ENCODE data around the gene ATF3.

ATF3 gene

DNA sequence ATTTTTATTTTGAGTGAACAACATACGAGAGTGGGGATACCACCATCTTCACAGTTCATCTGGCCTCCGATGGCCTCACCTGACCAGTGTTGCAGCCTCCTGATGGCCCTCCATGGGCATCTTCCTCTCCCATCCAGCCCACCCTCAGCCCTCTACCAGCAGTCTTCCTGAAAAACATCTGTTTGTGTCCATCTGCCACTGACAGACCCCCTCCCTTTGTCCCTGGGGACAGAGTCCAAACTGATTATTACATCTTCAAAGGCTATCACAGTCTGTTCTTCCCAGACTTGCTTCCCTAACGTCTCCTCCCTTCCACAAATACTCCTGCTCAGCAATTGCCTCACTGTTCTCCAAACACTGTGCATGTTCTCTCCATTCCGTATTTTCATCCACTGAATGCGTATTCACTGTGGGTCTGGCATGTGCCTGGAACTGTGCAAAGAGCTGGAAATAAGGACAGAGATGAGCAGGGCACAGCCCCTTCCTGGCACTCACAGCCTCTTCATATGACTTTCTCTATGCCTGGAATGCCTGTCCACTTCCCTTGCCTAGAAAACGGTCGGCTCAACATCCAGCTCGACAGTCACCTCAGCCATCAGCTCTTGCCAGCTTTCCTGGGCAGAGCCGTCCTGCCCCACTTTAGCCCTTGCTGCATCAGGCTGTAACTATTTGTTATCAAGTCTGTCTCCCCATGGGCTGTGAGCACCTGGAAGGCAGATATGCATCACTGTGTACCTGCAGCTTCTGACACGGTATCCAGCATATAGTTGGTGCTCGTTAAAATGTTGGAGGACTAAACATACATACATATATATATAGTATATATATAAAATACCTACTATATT, 8.3 kb upstream of the ATF3 start:
- Histone ChIP-seq H3K4me1 (ENCODE audit: control insufficient read depth, insufficient read depth, low read length) (peaks cover 13% of the 10 kb centered on the region), H3K36me3 (ENCODE audit: control insufficient read depth, insufficient read depth, low read length) (no peaks in the 10 kb centered on the region), H3K27ac (ENCODE audit: low read depth, low read length) (no peak overlapping the region), H3K9ac (ENCODE audit: low read depth, low read length) (no peak overlapping the region), H3K27me3 (ENCODE audit: control insufficient read depth, insufficient read depth, low read length) (peaks cover 30% of the 10 kb centered on the region), H3K9me3 (ENCODE audit: control insufficient read depth, insufficient read depth, low read length) (no peaks in the 10 kb centered on the region), H3K4me3 (ENCODE audit: low read depth, low read length) (no peak overlapping the region)

DNA sequence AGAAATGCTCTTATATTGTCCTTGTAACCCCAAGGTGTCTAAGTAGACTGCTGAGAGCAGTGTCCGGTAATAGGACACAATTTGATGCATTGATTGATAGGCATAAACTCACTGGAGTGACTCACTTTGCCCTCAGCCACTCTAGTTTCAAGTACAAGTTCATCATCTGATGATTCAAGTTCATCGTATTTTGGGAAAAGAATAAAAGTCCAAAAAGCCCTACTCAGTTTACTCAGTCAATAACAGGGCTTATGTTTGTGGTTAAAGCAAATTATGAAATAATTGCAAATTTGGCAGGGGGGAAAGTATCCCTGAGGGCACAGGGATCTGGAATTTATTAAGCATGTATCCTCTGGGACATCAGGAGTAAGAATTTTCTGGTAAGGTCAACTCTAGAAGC, 7.6 kb upstream of the ATF3 start:
- H3K27ac ChIP-seq (ENCODE audit: low read depth, low read length): no peak overlapping the region
- H3K27me3 ChIP-seq (ENCODE audit: control insufficient read depth, insufficient read depth, low read length): peaks cover 37% of the 10 kb centered on the region
- no peak overlapping the region for H3K4me3 ChIP-seq (ENCODE audit: low read depth, low read length)
- no peaks in the 10 kb centered on the region for H3K9me3 ChIP-seq (ENCODE audit: control insufficient read depth, insufficient read depth, low read length)
- no peaks in the 10 kb centered on the region for H3K36me3 ChIP-seq (ENCODE audit: control insufficient read depth, insufficient read depth, low read length)
- no peak overlapping the region for H3K9ac ChIP-seq (ENCODE audit: low read depth, low read length)
- peaks cover 20% of the 10 kb centered on the region for H3K4me1 ChIP-seq (ENCODE audit: control insufficient read depth, insufficient read depth, low read length)

- H3K9ac ChIP-seq (ENCODE audit: low read depth, low read length): no peak overlapping the region
- H3K9me3 ChIP-seq (ENCODE audit: control insufficient read depth, insufficient read depth, low read length): no peaks in the 10 kb centered on the region
- peaks cover 42% of the 10 kb centered on the region for H3K27me3 ChIP-seq (ENCODE audit: control insufficient read depth, insufficient read depth, low read length)
- no peak overlapping the region for H3K27ac ChIP-seq (ENCODE audit: low read depth, low read length)
- no peaks in the 10 kb centered on the region for H3K36me3 ChIP-seq (ENCODE audit: control insufficient read depth, insufficient read depth, low read length)
- no peak overlapping the region for H3K4me3 ChIP-seq (ENCODE audit: low read depth, low read length)
- peaks cover 20% of the 10 kb centered on the region for H3K4me1 ChIP-seq (ENCODE audit: control insufficient read depth, insufficient read depth, low read length)
Measured at GRCh38 chr1:212601524-212601923, 7.0 kb upstream of the ATF3 start.

DNA sequence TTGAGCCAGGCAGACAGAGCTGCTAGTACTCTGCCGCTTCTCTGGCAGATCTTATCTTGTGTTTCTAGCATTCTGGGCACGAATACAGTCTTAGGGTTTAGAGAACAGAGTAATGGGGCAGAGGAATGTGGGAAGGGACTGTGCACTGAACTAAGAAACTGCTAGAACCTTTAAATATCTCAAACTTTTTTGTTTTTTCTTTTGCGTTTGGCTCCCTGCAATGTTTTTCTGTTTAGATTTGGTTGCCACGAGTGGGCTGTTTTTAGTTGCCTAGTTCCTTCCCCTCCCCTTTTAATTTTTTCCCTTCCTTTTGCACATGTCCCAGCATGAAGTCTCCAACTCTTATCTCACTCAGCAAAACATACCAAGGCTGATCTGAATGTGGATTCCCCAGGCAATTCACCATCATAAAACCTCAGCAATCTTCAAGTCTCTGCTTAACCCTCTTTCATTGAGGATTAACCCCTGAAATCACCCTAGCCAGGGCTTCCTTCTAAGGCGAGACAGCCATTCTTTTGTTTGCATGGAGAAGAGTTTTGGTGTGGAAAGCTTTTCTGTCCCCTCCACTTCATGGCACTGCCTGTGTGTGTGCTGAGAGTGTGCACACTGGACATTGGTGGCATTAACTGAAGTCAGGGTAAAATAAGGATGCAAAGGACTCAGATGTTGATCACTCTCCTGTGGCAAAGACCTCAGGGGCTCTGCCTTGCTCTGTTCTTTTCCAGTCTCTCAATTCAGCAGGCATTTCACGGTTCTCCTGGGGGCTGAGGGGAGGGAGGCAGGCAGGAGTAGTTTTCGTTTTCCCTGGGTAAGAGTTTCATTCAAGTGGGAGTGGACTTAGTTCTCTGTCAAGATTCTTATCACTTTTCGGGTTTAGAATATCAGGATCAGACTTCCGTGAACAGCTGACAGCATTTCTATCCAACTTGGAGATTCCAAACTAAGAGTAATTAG, 2.8 kb upstream of the ATF3 start:
- Histone ChIP-seq H3K9ac (ENCODE audit: low read depth, low read length) (no peak overlapping the region), H3K4me1 (ENCODE audit: control insufficient read depth, insufficient read depth, low read length) (peaks cover 26% of the 10 kb centered on the region), H3K27me3 (ENCODE audit: control insufficient read depth, insufficient read depth, low read length) (peaks cover 69% of the 10 kb centered on the region), H3K4me3 (ENCODE audit: low read depth, low read length) (peak overlapping the region; percentile 71), H3K27ac (ENCODE audit: low read depth, low read length) (peak overlapping the region; percentile 73), H3K36me3 (ENCODE audit: control insufficient read depth, insufficient read depth, low read length) (no peaks in the 10 kb centered on the region), H3K9me3 (ENCODE audit: control insufficient read depth, insufficient read depth, low read length) (no peaks in the 10 kb centered on the region)

DNA sequence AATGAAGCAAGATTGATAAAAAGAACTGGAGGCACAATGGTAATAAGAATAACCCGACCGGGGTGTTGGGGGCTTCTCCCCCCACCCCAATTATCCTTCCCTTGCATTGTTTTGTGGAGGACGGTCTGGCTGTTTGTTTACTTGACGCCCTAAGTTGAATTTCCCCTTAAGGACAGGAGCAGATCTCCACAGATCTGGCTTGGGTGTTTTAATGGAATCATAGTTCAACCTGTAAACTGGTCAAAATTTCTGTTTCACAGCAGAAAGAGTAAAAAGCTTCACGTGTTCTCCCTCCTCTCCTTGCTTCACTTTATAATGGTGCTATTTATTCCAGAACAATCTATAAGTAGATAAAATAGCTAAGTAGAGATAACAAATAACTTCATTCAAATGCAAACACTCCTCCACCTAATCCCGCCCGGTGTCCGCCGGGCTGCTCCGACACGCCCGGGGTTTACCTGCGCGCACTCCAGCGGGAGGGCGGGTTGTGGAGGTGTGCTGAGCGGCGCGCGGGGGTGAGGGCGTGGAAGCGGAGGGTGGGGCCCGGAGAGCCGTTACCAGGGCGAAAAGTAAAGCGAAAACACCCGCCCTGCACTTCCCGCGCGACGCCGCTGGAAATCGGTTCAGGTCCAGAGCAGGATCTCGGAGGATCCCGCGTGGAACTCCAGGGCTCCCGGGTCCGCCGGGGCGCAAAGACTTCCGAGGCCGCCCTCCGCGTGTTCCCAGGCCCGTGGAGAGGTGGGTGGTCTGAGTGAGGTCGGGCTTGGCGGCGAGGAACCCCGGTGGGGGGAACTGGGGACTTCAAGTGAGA, 2.0 kb upstream of the ATF3 start:
- H3K27ac ChIP-seq (ENCODE audit: low read depth, low read length): peak overlapping the region; percentile 73
- H3K27me3 ChIP-seq (ENCODE audit: control insufficient read depth, insufficient read depth, low read length): peaks cover 70% of the 10 kb centered on the region
- no peaks in the 10 kb centered on the region for H3K9me3 ChIP-seq (ENCODE audit: control insufficient read depth, insufficient read depth, low read length)
- H3K36me3 ChIP-seq (ENCODE audit: control insufficient read depth, insufficient read depth, low read length): no peaks in the 10 kb centered on the region
- peak overlapping the region; percentile 76; the same call in 1 of the 2 replicates for H3K9ac ChIP-seq (ENCODE audit: low read depth, low read length)
- H3K4me1 ChIP-seq (ENCODE audit: control insufficient read depth, insufficient read depth, low read length): peaks cover 34% of the 10 kb centered on the region
- peak overlapping the region; percentile 71 for H3K4me3 ChIP-seq (ENCODE audit: low read depth, low read length)

DNA sequence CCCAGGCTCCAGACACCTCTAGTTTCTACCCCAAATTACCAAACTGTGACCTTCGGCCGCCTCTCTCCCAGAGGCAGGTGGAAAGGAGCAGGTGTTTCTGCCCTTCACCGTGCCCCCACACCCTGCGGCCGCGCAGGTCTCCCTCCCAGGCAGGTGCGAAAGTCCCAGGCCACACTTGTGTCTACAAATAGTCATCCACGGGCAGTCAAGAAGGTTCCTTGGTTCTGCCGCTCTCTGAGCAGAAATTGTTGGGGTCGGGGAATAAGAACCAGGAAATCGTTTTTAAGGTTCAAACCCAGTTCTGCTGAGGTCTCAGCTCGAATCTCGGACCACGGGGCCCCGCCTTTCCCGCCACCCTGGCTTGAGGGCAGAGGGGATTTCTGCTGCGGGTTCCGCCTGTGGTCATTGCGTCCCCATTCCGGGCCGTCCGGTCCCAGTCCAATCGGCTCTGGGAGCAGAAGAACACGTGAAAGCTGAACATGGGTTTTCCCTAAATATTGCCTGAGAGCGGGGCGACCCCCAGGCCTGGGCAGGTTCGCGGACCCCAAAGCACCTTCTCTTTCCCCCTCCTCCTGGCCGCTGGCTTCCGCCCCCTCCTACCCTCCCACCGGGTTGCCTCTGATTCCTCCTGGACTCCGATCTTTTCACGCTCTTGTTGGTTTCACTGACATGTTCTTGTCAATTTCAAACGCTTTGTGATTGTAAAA, 1.2 kb upstream of the ATF3 start:
- Histone ChIP-seq H3K4me3 (ENCODE audit: low read depth, low read length) (peak overlapping the region; percentile 71), H3K36me3 (ENCODE audit: control insufficient read depth, insufficient read depth, low read length) (no peaks in the 10 kb centered on the region), H3K9me3 (ENCODE audit: control insufficient read depth, insufficient read depth, low read length) (no peaks in the 10 kb centered on the region), H3K27me3 (ENCODE audit: control insufficient read depth, insufficient read depth, low read length) (peaks cover 64% of the 10 kb centered on the region), H3K9ac (ENCODE audit: low read depth, low read length) (peak overlapping the region; percentile 76), H3K4me1 (ENCODE audit: control insufficient read depth, insufficient read depth, low read length) (peaks cover 42% of the 10 kb centered on the region), H3K27ac (ENCODE audit: low read depth, low read length) (peak overlapping the region; percentile 78)

GRCh38 chr1:212607913-212608391, 609 bp upstream of the ATF3 start:
- Histone ChIP-seq H3K4me3 (ENCODE audit: low read depth, low read length) (peak overlapping the region; percentile 71), H3K36me3 (ENCODE audit: control insufficient read depth, insufficient read depth, low read length) (no peaks in the 10 kb centered on the region), H3K4me1 (ENCODE audit: control insufficient read depth, insufficient read depth, low read length) (peaks cover 48% of the 10 kb centered on the region), H3K9ac (ENCODE audit: low read depth, low read length) (peak overlapping the region; percentile 76), H3K9me3 (ENCODE audit: control insufficient read depth, insufficient read depth, low read length) (no peaks in the 10 kb centered on the region), H3K27me3 (ENCODE audit: control insufficient read depth, insufficient read depth, low read length) (peaks cover 58% of the 10 kb centered on the region), H3K27ac (ENCODE audit: low read depth, low read length) (peak overlapping the region; percentile 78)

DNA sequence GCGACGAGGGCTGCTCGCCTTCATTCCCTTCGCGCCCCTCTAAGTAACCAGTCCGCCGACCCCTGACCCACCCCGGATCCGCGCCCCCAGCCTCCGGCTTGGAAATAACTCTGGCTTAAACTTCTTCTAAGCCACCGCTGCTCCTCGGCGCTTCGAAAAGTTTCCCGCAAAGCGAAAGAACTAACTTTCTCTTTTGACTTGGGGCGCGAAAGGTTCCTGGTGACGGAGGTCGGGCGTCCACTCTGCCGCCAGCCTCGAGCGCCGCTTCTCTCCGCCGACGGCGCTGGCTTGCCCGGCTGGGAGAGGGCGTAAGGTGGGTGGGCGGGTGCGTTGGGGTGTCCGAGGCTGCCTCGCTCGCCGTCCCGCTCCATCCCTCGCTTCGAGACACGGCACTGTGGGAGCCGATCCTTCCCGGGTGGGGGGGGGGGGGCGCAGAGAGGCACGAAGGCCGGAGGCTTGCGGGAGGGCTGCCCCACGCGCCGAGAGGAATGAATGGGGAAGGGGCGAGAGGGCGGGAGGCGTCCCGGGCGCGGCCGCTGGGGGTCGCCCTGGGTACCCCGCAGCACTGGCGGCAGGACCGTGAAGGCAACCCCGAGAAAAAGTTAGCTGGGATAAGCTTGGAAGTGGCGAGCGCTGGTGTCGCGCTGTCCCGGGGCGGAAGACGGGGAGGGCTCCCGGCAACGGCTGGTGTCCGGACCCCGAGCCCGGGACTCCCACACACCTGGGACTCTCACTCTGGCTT, 569 bp downstream of the ATF3 start:
- no peaks in the 10 kb centered on the region for H3K36me3 ChIP-seq (ENCODE audit: control insufficient read depth, insufficient read depth, low read length)
- H3K9me3 ChIP-seq (ENCODE audit: control insufficient read depth, insufficient read depth, low read length): no peaks in the 10 kb centered on the region
- peak overlapping the region; percentile 71 for H3K4me3 ChIP-seq (ENCODE audit: low read depth, low read length)
- H3K27me3 ChIP-seq (ENCODE audit: control insufficient read depth, insufficient read depth, low read length): peaks cover 52% of the 10 kb centered on the region
- peak overlapping the region; percentile 84 for H3K27ac ChIP-seq (ENCODE audit: low read depth, low read length)
- H3K4me1 ChIP-seq (ENCODE audit: control insufficient read depth, insufficient read depth, low read length): peaks cover 60% of the 10 kb centered on the region
- peak overlapping the region; percentile 84 for H3K9ac ChIP-seq (ENCODE audit: low read depth, low read length)

DNA sequence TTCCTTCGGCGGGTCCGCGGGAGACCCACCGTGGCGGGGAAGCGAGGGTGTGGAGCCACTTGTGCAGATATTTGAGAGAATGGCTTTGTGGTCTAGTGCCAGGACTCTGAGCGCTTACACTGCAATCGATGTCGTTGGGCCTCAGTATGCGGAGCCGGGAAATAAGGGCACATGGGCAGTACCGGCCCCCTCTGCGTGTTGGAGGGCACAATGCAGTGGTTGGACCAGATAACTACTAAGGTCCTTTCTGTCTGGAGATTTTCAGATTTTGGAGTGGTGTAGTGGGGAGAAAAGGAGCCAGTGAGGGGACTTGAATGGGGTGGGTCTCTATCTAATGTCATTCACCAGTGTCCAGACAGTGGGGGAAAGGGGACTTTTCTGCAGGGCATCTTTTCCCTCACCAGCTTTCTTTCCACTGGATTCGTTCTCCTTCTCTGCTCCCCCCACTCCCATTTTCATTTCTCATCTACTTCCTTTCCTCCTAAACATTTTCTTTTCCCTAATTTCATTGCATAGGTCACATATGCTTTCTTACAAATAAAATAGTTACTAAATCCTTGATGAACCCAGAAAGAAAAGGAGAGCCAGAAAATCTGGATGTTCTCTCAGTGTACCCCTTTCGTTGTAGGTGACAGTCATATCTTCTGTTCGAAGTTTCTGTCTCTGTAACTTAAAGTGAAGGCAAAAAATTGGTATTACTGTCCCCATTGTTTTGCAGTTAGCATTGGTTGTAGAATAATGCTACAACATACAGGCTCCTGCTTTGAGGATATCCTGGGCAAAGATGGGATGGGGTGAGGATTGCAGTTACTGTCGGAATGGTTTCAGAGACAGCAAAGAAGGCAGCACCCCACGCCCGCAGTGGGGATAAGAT, 1.4 kb downstream of the ATF3 start:
- peak overlapping the region; percentile 71 for H3K4me3 ChIP-seq (ENCODE audit: low read depth, low read length)
- H3K27me3 ChIP-seq (ENCODE audit: control insufficient read depth, insufficient read depth, low read length): peaks cover 44% of the 10 kb centered on the region
- H3K9me3 ChIP-seq (ENCODE audit: control insufficient read depth, insufficient read depth, low read length): no peaks in the 10 kb centered on the region
- H3K9ac ChIP-seq (ENCODE audit: low read depth, low read length): peak overlapping the region; percentile 84
- peaks cover 60% of the 10 kb centered on the region for H3K4me1 ChIP-seq (ENCODE audit: control insufficient read depth, insufficient read depth, low read length)
- no peak overlapping the region for H3K27ac ChIP-seq (ENCODE audit: low read depth, low read length)
- H3K36me3 ChIP-seq (ENCODE audit: control insufficient read depth, insufficient read depth, low read length): peaks cover 1% of the 10 kb centered on the region; the same call in 1 of the 2 replicates
